Measurements from ENCODE around the gene DOCK2.
A peak's percentile ranks its signal among the peaks of the same experiment; 100 is the strongest.
"Not testable (repeated sequence)": the region's sequence is repeated elsewhere in the genome, so short reads cannot be mapped to it uniquely, and the experiment has no call there.

DOCK2 gene

DNA sequence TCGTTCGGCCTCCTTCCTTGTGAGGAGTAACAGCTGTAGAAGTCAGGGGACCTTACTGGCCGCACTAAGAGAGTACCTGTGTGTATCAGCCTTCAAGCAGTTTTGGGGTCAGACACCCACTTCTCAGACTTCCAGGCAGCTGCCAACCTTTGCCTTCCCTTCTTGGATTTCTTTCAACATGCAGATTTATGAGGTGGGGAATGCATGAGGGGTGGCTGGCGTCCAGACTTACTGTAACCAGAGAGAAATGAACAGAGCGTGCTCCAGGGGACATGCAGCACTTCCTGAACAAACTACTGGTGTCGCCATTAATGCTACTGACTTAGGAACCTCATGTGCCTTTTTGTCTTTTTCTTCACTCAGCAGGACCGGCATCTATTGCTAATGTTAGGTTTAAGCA lies 296.5 kb downstream of the DOCK2 start:
- FAIRE-seq (no peak), DNase-seq (ENCODE audit: low spot score) (no peak)

DNA sequence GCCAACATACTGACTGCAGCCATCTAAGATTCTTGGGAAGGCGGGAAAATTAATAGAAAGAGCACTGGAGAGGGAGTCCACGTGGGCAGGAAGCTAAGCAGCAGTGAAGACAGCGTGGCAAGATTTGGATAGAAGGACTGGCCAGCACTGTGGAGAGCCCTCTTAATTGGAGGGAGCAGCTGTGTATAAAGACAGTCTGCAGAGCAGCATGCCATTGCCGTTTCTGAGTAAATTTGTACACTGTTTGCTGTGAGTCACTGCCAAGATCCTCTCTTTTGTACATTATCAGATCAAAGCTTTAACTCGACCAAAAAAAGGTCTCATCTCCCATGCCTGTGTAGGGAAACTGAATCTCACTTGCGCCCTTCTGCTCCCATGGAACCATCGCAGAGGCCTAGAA lies 297.9 kb downstream of the DOCK2 start:
- DNase-seq (ENCODE audit: low spot score) (no peak), FAIRE-seq (no peak)

DNA sequence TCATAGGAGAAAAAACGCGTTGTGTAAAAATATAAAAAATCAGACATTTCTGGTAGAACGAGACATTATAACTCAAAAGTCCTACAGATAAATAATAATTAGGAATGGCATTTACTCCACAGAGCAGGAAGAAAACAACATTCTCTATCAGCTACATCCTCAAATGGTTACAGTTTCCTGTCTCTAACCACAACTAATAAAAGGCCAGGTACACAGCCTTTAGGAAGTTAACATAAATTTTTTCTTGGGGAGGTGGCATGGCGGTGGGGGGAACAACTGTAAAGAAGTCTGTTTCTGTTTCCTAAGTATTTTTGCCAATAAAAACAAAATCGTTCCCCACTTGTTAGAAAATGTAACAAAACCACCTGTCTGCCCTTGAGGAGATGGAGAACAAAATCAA lies 298.7 kb downstream of the DOCK2 start:
- FAIRE-seq, result no peak

DNA sequence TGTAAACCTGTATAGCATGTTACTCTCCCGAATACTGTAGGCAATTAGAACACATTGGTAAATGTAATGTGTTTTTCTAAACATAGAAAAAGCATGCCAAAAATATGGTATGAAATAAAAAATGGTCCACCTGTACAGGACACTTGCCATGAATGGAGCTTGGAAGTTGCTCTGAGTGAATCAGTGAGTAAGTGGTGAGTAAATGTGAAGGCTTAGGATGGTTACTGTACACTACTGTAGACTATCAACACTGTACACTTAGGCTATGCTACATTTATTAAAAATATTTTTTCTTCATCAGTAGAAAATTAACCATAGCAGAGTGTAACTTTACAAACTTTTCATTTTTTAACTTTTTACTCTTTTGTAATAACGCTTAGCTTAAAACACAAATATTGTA lies 301.4 kb downstream of the DOCK2 start:
- FAIRE-seq, result peak; percentile 26

More for the DNA sequence above, 298.7 kb downstream of the DOCK2 start:
- no peak for DNase-seq (ENCODE audit: low spot score)

DNA sequence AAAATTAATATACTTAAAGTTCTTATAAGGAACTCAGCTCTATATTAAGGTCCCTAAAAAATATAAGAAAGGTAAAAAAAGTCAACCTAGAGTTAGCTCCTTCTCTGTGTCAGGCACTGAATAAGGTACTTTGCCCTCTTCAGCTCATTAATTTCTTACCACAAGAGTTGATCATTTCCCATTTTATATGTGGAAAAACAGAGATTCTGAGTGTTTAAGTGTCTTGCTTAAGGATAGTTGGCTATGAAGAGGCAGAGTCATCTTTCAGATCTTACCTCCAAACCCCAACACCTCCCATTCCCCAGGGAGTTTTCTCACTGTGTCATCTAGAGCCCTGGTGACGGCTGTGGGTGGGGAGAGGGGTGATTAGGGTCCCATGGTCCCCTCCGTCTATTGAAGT lies 302.7 kb downstream of the DOCK2 start:
- peak; percentile 82 for FAIRE-seq
- DNase-seq (ENCODE audit: low spot score), result no peak

More for the DNA sequence above, 301.4 kb downstream of the DOCK2 start:
- DNase-seq (ENCODE audit: low spot score), result no peak

DNA sequence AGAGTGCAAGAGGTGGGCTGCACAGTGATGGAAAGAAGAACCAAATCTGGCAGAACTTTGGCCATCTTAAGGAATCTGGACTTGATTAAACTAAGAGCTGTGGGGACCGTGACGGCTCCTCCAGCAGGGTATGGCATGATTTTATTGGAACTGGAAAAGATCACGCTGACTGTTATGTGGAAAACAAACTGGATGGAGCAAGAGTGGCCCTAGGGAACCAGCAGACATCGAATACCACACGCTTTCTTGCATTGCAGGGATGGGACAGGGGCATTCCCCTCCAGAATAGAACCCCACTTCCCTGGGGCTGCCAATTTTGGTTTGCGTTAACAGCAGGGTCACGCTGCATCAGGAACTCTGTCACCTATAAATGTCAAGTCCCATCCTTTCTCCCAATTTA lies 304.5 kb downstream of the DOCK2 start:
- FAIRE-seq, result no peak
- DNase-seq (ENCODE audit: low spot score), result no peak

DNA sequence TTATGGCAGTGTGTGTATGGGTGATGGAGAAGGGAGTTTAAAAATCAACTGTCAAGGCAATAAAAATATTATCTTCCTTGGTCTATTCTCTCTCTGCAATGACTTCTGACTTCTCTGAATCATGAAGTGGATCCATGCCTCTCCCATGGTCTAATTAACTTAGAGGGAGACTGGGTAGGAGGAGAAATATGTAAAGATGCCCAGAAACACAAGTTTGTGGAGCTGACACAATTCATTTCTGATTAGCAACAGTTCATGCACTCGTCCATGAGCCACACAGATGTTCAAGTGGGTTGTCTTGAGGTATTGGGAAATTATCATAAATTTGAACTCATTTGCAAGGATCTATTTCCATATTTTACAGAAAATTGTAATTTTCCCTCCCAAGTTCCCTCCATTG lies 305.1 kb downstream of the DOCK2 start:
- FAIRE-seq (no peak), DNase-seq (ENCODE audit: low spot score) (no peak)

DNA sequence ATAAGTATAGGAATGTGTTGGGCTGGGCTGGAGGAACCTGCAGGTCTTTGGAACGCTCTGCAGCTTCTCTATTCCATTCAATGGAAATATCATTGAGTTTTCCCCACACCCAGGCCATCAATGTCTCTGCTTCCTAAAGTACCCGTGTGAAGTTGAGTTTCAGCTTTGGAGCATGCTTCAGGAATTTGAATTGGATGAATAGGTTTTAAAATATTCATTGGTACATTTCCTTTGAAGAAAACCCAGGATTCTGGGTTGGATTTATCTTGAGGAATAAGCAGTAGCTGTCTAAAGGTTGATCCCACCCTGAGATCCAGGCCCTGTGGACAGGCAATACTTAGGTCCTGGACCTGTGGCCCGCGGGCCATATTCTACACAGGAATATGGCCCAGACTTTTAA lies 306.0 kb downstream of the DOCK2 start:
- DNase-seq (ENCODE audit: low spot score) (no peak), FAIRE-seq (no peak)

DNA sequence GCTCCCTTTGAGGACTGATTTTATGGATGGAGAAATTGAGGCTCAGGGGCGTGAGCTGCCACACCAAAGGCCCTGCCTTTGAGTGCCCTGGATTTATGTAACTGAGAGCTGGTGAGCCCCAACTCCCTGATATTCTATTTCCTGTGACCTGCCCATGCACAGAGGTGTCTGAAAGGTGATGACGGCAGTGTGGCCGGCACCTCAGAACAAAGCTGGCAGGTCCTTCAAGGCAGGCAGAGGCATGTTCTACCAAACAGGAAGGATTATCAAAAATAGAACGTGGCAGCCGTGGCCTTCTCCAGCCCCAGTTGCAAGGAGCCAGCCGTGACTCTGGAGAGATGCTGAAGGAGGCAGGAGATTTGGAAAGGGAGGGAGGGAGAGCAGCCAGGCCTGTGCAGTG lies 307.0 kb downstream of the DOCK2 start:
- FAIRE-seq (no peak), DNase-seq (ENCODE audit: low spot score) (no peak)

DNA sequence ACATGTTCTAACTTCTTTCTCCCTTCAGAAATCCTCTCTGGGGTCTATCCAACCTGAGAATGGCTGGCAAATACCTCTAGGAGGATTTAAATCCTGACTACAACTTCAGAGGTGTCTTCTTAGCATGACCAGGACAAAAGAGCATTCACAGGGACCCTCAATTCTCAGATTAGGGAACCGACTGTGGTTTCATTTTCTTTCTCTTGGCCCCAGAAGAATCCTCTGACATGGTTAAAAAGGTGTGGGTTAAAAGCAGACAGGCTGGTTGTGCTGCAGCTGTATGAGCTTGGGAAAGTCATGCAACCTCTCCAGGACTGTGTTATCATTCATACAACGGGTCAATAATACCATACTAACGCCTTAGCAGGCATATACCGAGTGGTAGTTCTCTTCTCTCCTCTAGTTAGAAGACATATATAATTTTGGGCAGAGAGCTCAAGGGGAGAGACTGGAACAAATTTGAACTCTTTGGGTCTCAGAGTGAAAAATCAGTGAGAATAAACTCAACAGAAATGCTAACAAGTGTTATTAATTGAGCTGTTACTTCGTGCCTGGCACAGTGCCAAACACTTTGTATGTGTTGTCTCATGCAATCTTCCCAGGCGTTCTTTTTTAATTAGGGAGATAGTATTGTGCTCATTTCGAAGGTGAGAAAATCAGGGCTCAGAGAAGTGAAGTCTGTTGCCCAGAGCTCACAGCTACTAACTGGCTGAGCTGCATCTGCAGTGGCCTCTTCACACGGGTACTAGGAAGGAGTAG lies 308.0 kb downstream of the DOCK2 start:
- FAIRE-seq, result no peak

DNA sequence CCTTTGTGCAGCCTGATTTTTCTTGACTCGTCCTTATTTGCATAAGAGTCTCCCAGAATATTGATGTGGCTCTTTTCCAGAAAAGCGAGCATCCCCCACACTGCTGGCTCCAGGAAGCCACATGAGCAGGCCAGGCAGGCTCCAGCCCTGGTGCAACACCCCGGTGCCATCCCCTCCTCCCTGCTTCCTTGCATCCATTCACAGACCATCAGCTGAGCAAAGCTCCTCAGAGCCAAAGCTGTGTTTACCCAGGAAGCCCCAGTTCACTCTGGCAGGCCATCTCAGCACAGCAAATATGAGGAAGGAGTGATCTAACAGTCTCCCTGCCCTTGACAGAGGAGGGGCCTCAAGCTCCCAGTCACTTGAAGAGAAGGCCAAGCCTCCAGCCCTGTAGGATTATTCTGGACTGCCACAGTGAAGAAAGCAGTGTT lies 308.8 kb downstream of the DOCK2 start:
- FAIRE-seq, result no peak
- DNase-seq (ENCODE audit: low spot score), result peak; percentile 54

More for the DNA sequence above, 308.0 kb downstream of the DOCK2 start:
- no peak for DNase-seq (ENCODE audit: low spot score)

DNA sequence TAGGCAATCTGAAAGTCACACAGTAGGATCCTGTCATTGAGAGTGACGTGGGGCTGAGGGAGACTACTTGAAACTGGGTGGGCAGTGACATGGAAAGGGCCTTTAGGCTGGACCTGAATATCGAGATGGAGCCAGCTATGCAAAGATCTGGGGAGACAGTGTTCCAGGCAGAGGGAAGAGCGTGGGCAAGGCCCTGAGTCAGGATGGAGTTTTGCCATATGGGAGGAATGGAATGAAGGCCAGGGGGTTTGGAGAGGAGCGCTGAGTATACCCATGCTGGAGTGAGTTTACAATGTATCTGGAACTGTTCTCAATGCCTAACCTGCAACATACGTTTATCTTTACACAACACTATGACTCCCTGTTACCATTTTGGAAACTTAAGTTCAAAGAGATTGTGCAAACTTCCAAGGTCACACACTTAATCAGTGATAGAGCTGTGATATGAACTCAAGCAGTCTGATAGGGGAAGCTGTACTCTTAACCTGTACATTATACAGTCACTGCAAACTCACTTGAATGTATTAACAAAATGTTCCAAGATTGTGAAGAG lies 309.7 kb downstream of the DOCK2 start:
- no peak for DNase-seq (ENCODE audit: low spot score)
- FAIRE-seq, result no peak

DNA sequence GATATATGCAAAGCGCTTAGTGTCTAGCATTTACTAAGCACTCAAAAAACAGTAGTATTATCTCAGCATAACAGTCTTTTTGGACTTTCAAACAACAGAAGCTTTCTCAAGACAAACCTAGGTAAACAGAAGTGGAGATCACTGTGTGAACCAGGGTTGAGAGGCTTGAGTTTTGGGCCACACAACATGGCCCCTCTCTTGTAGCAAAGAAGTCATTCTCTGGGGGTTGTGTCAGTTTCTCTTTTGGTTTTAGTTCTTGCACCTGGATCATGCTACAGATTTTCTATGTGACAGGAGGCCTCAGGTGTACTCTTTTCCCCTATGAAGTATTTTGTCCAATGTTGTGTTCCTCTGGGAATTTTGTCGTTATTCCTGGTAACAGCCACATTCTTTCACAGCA lies 313.3 kb downstream of the DOCK2 start:
- DNase-seq (ENCODE audit: low spot score), result no peak
- no peak for FAIRE-seq

DNA sequence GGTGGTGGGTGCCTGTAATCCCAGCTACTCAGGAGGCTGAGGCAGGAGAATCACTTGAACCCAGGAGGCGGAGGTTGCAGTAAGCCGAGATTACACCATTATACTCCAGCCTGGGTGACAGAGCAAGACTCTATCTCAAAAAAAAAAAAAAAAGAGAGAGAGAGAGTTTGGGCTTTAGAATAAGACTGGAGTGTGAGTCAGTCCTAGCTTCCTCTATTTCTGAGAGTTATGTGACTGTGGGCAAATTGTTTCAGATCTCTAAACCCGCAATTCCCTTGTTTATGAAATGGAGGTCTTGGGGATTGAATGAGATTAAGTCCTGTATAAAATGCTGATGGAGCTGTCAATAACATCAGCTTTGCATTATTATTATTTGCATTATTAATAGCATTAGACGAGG lies 316.1 kb downstream of the DOCK2 start:
- not testable (repeated sequence) for FAIRE-seq; DNase-seq (ENCODE audit: low spot score)

DNA sequence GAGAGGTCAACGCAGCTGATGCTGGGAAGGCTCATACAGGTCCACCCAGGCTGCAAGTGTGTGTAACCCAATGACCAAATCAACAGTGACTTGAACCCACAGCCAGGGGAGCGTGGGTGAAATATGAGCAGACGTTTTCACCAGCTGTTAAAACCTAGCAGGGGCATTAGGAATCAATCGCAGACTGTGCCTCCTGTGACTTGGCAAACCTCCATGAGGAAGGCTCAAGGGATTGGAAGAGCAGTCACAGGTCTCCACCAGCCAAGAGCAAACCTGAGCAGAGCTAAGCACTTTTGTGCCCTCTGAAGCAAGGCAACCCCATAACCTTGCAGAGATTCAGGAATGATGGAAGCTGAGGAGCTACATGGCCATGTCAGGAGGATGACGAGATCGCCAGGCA lies 317.7 kb downstream of the DOCK2 start:
- no peak for FAIRE-seq
- no peak for DNase-seq (ENCODE audit: low spot score)

DNA sequence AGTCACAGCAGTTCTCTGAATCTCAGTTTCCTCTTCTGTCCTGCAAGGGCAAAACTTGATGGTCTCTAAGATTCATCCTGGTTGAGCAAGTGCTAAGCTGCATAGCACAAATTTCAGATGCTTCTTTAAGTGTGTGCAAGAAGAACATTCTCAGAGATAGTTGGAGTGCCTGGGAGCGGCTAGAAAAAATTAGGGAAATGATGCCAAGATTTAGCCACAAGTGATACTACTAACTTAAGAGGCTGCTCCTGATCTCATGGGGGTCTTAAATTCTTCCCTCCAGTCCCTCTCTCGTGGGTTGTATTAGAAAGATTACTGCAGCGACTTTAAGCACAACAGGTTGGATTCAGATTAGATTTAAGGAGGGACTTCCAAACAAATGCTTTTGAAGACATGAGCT lies 319.1 kb downstream of the DOCK2 start:
- DNase-seq (ENCODE audit: low spot score), result no peak
- FAIRE-seq, result no peak

DNA sequence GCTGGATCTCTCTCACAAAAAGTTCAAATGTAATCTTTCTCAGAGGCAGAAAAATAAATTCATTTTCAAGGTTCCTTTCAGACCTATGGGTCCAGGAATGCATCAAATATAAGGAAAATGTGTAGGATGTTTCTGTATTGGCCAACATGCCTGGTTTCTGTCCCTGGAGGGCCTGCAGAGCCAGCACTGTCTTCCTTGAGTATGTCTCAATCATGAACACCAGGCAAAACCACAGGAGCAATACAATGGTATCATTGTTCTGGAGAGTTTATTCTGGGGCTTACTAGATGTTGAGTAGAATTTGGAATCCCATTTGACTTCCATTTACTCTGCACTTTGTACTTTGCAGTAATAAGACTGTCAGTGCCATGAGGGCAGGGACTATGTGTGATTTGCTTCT lies 319.7 kb downstream of the DOCK2 start:
- no peak for FAIRE-seq
- no peak for DNase-seq (ENCODE audit: low spot score)

DNA sequence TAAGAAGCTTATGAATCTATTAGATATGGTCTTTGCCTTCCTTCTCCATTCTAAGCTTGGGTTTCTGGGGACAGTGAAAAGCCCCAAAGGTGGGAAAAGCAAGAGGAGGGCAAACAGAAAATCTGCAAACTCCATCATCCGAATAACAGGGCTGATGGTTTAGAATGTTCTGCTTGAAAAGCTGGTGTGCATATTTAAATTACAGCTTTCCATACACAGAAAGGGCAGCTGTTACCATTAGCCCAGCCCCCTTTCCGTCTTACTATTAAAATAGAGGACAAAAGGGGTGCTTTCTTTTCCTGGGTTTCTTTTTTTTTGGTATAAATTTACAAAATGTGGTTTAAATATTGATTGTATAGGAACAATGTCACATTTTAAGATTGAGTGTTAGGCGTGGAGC lies 321.2 kb downstream of the DOCK2 start:
- DNase-seq (ENCODE audit: low spot score) (no peak), FAIRE-seq (no peak)

DNA sequence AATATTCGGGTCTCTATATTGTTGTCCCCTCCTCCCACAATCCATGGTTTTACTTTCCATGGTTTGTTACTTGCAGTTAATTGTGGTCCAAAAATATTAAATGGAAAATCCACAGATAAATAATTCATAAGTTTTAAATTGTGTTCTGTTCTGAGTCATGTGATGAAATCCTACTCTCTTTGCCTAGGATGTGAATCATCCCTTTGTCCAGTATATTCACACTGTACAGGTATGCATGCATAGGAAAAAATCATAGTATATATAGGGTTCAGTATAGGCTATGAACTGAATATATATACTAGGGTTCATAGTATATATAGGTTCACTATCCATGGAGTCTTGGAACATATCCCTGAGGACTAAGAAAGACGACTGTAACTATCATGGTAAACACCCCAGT lies 323.6 kb downstream of the DOCK2 start:
- DNase-seq (ENCODE audit: low spot score) (no peak), FAIRE-seq (no peak)

DNA sequence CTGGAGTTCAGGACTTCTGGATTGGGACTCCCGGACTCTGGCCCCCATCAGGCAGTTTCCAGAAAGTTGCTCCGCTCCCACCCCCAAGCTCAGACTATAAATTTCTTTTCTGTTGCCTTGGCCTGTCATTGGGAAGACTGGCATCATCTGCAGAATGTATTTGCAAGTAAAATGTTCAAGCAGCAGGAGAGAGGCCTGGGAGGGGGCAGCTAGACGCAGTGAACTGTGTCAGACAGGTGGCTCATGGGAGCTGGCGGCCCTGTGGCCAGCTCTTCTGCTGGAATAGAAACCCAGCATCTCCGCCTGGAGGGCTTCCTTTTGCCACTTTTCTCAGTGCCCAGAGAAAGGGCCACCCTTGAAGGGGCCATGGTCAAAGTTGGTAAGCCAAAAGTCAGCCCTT lies 327.2 kb downstream of the DOCK2 start:
- DNase-seq (ENCODE audit: low spot score), result no peak
- FAIRE-seq, result no peak

DNA sequence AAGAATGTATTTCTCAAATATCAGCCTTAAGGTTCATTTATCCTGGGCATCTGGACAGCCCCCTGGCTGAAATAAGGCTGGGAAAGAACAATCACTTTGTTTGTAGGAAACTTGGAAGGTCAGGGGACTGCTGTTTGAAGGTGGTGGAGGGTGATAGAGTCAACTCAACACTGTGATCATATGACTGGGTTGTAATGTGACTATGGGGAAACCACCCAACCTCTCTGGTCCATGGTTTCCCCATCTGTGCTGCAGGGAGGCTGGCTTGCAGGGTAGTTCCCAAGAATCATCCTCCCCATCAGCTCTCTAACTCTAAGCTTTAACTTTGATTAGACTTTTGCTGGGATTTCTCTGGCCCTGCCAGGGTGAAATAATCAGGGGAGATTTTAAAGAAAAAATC lies 333.3 kb downstream of the DOCK2 start:
- DNase-seq (ENCODE audit: low spot score) (no peak), FAIRE-seq (no peak)

DNA sequence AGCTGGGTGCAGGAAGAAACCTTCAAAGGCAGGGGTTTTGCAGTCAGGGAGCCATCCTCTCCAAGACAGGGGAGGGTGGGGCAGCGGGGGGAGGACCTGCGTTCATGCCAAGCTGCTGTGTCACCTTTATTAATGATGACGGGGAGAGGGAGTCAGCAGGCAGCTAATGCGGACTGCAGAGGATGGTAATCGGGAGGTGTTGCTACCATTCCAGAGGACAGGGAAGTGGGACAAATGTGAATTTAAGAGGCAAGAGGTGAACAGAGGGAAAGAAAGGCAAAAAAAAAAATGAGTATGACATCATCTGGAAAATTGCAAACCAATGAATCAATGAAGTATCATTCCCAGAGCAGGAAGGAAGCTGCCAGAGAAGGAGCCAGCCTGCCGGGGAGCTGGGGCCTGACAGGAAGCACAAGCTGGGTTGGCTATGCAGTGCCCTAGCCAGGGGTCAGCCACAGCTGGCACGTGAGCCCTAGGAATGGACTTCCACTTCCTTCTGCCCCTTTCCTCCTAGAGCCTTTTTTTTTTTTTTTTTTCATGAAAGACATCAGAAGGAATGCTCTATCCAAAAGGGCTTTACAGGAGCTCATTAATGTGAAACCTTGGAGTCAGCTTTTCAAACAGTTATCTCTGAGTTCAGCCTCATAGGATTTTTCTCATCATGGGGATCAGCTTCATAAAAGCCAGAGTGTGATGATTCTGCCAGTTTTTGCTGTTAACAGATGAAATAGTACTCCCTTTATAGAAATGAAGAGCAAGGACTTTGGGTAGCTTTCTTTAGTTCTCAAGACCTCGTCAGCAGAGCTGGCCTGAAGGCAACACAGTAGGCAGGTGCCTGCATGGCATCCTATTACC lies 334.1 kb downstream of the DOCK2 start:
- FAIRE-seq (peak; percentile 70), DNase-seq (ENCODE audit: low spot score) (peak; percentile 92)

Measured in RCC 7860 (cell line).